ENCODE data around the gene OR6A2. TPM values are rescaled to one million over a fixed set of nuclear protein-coding genes. Genes with fewer than 3 reads are reported as not detected.

OR6A2 gene
- total RNA-seq: not detected

GRCh38 chr11:6799402-6799801 lies at the start of gene OR6A2:
Gene OR6A2, minus strand, starts transcription at chr11:6799689. Its CDS starts 3,981 bp downstream, at chr11:6795708.
- CTCF ChIA-PET: interaction anchor here (2.5 kb wide), 1 partner anchor 12 kb away, joined by 10 read pairs; no protein-coding TSS in a partner anchor
- Mint-ChIP-seq H3K4me1 (no peaks in the 10 kb centered on the region), H3K27ac (no peak within 1 kb of the TSS)

GRCh38 chr11:6845383-6845782 lies 45.9 kb upstream of the OR6A2 start, which contains the start of gene OR10A5:
Gene OR10A5, plus strand, starts transcription at chr11:6845683. Its CDS starts 0 bp downstream, at chr11:6845683.
- no peak within 1 kb of the TSS for H3K27ac Mint-ChIP-seq
- no peaks in the 10 kb centered on the region for H3K36me3 Mint-ChIP-seq
- DNase-seq: no peak
- no peak within 1 kb of the TSS for H3K4me3 Mint-ChIP-seq
- ATAC-seq: no peak
- H3K9me3 Mint-ChIP-seq (ENCODE audit: low read depth): no peaks in the 10 kb centered on the region
- CTCF ChIA-PET: no interaction called here
- H3K4me1 Mint-ChIP-seq: peaks cover 7% of the 10 kb centered on the region
- peaks cover 2% of the 10 kb centered on the region for H3K27me3 Mint-ChIP-seq

More at GRCh38 chr11:6799402-6799801, at the start of gene OR6A2:
- Mint-ChIP-seq H3K4me3 (no peak within 1 kb of the TSS), H3K27me3 (peaks cover 3% of the 10 kb centered on the region), H3K9me3 (ENCODE audit: low read depth) (no peaks in the 10 kb centered on the region), H3K36me3 (no peaks in the 10 kb centered on the region)
- ATAC-seq: no peak
- no peak for DNase-seq

GRCh38 chr11:6844356-6844755 lies 44.9 kb upstream of the OR6A2 start:
- no peak for ATAC-seq
- Mint-ChIP-seq H3K27me3 (peaks cover 2% of the 10 kb centered on the region), H3K36me3 (no peaks in the 10 kb centered on the region), H3K4me1 (peaks cover 7% of the 10 kb centered on the region), H3K4me3 (no peak overlapping the region), H3K27ac (no peak overlapping the region), H3K9me3 (ENCODE audit: low read depth) (no peaks in the 10 kb centered on the region)
- DNase-seq: no peak
- CTCF ChIA-PET: no interaction called here

- no peak for ATAC-seq
- CTCF ChIA-PET: no interaction called here
- Mint-ChIP-seq H3K27ac (no peak overlapping the region), H3K27me3 (peaks cover 2% of the 10 kb centered on the region), H3K9me3 (ENCODE audit: low read depth) (no peaks in the 10 kb centered on the region), H3K4me3 (no peak overlapping the region), H3K36me3 (no peaks in the 10 kb centered on the region), H3K4me1 (peaks cover 7% of the 10 kb centered on the region)
- no peak for DNase-seq
These were observed 44.2 kb upstream of the OR6A2 start for GRCh38 chr11:6843670-6844069.

GRCh38 chr11:6841694-6842093 lies 42.2 kb upstream of the OR6A2 start:
- no peaks in the 10 kb centered on the region for H3K9me3 Mint-ChIP-seq (ENCODE audit: low read depth)
- no peak overlapping the region for H3K4me3 Mint-ChIP-seq
- ATAC-seq (no peak), DNase-seq (no peak)
- H3K27ac Mint-ChIP-seq: no peak overlapping the region
- no peaks in the 10 kb centered on the region for H3K36me3 Mint-ChIP-seq
- peaks cover 7% of the 10 kb centered on the region for H3K4me1 Mint-ChIP-seq
- CTCF ChIA-PET: interaction anchor here (1.0 kb wide), 1 partner anchor 37 kb away, joined by 3 read pairs; no protein-coding TSS in a partner anchor
- peaks cover 10% of the 10 kb centered on the region for H3K27me3 Mint-ChIP-seq

GRCh38 chr11:6834021-6834420 lies 34.5 kb upstream of the OR6A2 start:
- no peak overlapping the region for H3K4me3 Mint-ChIP-seq
- no peaks in the 10 kb centered on the region for H3K4me1 Mint-ChIP-seq
- DNase-seq (no peak), ATAC-seq (no peak)
- CTCF ChIA-PET: interaction anchor here (0.9 to 1.2 kb wide), 2 partner anchors 22 to 89 kb away, joined by 3 read pairs; no protein-coding TSS in a partner anchor
- no peaks in the 10 kb centered on the region for H3K36me3 Mint-ChIP-seq
- no peak overlapping the region for H3K27ac Mint-ChIP-seq
- H3K9me3 Mint-ChIP-seq (ENCODE audit: low read depth): no peaks in the 10 kb centered on the region
- H3K27me3 Mint-ChIP-seq: peaks cover 29% of the 10 kb centered on the region

- Mint-ChIP-seq H3K9me3 (ENCODE audit: low read depth) (no peaks in the 10 kb centered on the region), H3K27ac (no peak overlapping the region), H3K36me3 (no peaks in the 10 kb centered on the region), H3K4me3 (no peak overlapping the region), H3K27me3 (peaks cover 29% of the 10 kb centered on the region), H3K4me1 (no peaks in the 10 kb centered on the region)
- CTCF ChIA-PET: interaction anchor here (1.2 kb wide), 1 partner anchor 21 kb away, joined by 3 read pairs; no protein-coding TSS in a partner anchor
- no peak for ATAC-seq
- DNase-seq: no peak
These were observed 33.9 kb upstream of the OR6A2 start for GRCh38 chr11:6833356-6833755.

GRCh38 chr11:6828103-6828502 lies 28.6 kb upstream of the OR6A2 start:
- H3K4me1 Mint-ChIP-seq: no peaks in the 10 kb centered on the region
- CTCF ChIA-PET: interaction anchor here (1.2 kb wide), 1 partner anchor 16 kb away, joined by 3 read pairs; no protein-coding TSS in a partner anchor
- ATAC-seq: no peak
- no peaks in the 10 kb centered on the region for H3K9me3 Mint-ChIP-seq (ENCODE audit: low read depth)
- DNase-seq: no peak
- H3K4me3 Mint-ChIP-seq: no peak overlapping the region
- no peaks in the 10 kb centered on the region for H3K36me3 Mint-ChIP-seq
- no peak overlapping the region for H3K27ac Mint-ChIP-seq
- H3K27me3 Mint-ChIP-seq: peaks cover 13% of the 10 kb centered on the region

GRCh38 chr11:6825231-6825744 lies 25.8 kb upstream of the OR6A2 start:
- no peak for DNase-seq
- no peaks in the 10 kb centered on the region for H3K4me1 Mint-ChIP-seq
- no peaks in the 10 kb centered on the region for H3K9me3 Mint-ChIP-seq (ENCODE audit: low read depth)
- peaks cover 10% of the 10 kb centered on the region for H3K27me3 Mint-ChIP-seq
- no peaks in the 10 kb centered on the region for H3K36me3 Mint-ChIP-seq
- H3K27ac Mint-ChIP-seq: no peak overlapping the region
- no peak for ATAC-seq
- CTCF ChIA-PET: interaction anchor here (2.1 kb wide), 1 partner anchor 13 kb away, joined by 13 read pairs; no protein-coding TSS in a partner anchor
- no peak overlapping the region for H3K4me3 Mint-ChIP-seq

- Mint-ChIP-seq H3K27ac (no peak overlapping the region), H3K27me3 (peaks cover 10% of the 10 kb centered on the region), H3K4me3 (no peak overlapping the region), H3K9me3 (ENCODE audit: low read depth) (no peaks in the 10 kb centered on the region), H3K36me3 (no peaks in the 10 kb centered on the region), H3K4me1 (no peaks in the 10 kb centered on the region)
- DNase-seq (no peak), ATAC-seq (no peak)
- CTCF ChIA-PET: interaction anchor here (2.1 kb wide), 1 partner anchor 12 kb away, joined by 13 read pairs; no protein-coding TSS in a partner anchor
These were observed 24.8 kb upstream of the OR6A2 start for GRCh38 chr11:6824136-6824823.

- ATAC-seq (no peak), DNase-seq (no peak)
- H3K27ac Mint-ChIP-seq: no peak overlapping the region
- CTCF ChIA-PET: no interaction called here
- H3K4me3 Mint-ChIP-seq: no peak overlapping the region
- no peaks in the 10 kb centered on the region for H3K4me1 Mint-ChIP-seq
- no peaks in the 10 kb centered on the region for H3K36me3 Mint-ChIP-seq
- peaks cover 9% of the 10 kb centered on the region for H3K27me3 Mint-ChIP-seq
- H3K9me3 Mint-ChIP-seq (ENCODE audit: low read depth): no peaks in the 10 kb centered on the region
These were observed 19.5 kb upstream of the OR6A2 start for GRCh38 chr11:6818967-6819366.

GRCh38 chr11:6817694-6818093 lies 18.2 kb upstream of the OR6A2 start:
- ATAC-seq: no peak
- Mint-ChIP-seq H3K27ac (no peak overlapping the region), H3K4me3 (no peak overlapping the region), H3K27me3 (peaks cover 10% of the 10 kb centered on the region), H3K9me3 (ENCODE audit: low read depth) (no peaks in the 10 kb centered on the region), H3K4me1 (no peaks in the 10 kb centered on the region), H3K36me3 (no peaks in the 10 kb centered on the region)
- CTCF ChIA-PET: no interaction called here
- no peak for DNase-seq

- DNase-seq: no peak
- no peak for ATAC-seq
- H3K27ac Mint-ChIP-seq: no peak overlapping the region
- no peak overlapping the region for H3K4me3 Mint-ChIP-seq
- no peaks in the 10 kb centered on the region for H3K36me3 Mint-ChIP-seq
- H3K4me1 Mint-ChIP-seq: no peaks in the 10 kb centered on the region
- peaks cover 18% of the 10 kb centered on the region for H3K27me3 Mint-ChIP-seq
- CTCF ChIA-PET: interaction anchor here (1.4 kb wide), 1 partner anchor 79 kb away, joined by 3 read pairs; no protein-coding TSS in a partner anchor
- no peaks in the 10 kb centered on the region for H3K9me3 Mint-ChIP-seq (ENCODE audit: low read depth)
These were observed 14.2 kb upstream of the OR6A2 start for GRCh38 chr11:6813656-6814055.
